ENCODE measurements around the gene ANO6. TPM values are rescaled to one million over a fixed set of nuclear protein-coding genes. Genes with fewer than 3 reads are reported as not detected.
"Not testable (repeated sequence)": the region's sequence is repeated elsewhere in the genome, so short reads cannot be mapped to it uniquely, and the experiment has no call there.

ANO6 gene
- total RNA-seq, 1 donor from 2014 or later = 80.9 TPM

DNA sequence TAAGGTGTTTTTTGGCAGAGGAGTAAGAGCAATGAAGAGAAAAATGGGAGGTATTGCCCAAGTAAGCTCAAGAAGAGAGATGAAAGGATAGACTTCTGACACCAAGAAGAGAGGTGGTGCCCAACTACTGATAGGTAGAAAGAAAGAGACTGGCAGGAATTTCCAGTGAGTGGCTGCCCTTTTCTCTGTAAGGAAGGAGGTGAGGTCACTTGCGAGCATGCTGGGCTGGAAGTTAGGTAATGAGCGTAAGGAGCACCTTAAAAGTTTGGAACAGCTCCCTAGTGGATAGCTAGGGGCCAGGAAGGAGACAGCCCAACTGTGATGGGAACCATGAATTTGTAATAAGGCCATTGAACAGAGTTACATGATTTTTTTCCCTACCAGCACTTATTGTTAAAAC lies 127.0 kb downstream of the ANO6 start:
- no peak for DNase-seq (ENCODE audit: low spot score)

DNA sequence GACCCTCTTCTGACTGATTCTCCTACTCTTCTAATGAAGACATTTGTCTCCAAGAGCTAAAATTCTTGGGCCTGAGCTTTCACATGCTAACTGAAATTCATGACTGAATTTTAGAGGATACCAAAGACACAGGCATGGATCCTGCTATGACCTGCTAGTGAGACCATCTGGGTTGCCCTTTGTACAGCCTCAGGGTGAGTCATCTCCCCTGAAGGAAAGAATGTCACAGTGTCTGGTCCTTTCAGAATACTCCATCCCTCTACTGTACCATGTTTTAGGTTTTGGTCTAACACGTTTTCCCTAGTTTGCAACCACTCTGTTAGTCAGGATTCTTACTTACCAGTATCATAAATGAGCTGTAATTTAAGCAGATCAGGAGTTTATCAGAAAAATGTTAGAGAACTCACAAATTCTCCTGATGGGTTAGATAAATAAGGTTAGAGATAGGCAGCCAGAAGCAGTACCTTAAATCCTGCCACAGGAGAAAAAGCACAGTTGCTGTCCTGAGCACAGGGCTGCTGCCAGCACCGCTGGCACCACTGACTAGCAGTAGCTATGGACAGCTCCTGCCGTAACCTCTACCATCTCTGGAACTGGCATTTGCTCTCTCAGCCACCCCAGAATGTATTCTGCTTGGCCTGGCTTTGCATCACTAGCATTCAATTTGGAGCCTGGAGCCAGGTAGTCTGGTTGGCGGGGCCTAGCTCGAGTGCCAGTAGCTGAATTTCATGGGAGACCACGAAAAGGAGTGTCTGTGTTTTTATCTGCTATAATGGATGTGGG lies 127.6 kb downstream of the ANO6 start:
- no peak for DNase-seq (ENCODE audit: low spot score)

DNA sequence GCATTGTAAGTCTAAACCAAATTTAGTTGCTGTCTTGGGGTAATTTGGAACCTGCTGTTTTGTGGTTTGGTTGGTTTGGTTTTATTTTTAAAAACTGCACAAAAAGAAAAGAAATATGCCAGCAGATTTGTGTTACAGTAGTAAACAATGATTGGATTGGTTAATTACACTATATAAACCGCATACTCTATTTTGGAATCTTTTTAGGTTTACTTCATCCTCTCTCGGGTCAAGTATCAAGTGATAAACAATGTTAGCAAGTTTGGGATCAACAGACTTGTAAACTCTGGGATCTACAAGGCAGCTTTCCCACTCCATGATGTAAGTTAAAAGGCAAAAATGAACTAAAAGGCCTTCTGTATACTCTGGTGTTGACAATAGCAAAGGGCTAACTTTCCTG lies 132.4 kb downstream of the ANO6 start:
- no peak for DNase-seq (ENCODE audit: low spot score)

DNA sequence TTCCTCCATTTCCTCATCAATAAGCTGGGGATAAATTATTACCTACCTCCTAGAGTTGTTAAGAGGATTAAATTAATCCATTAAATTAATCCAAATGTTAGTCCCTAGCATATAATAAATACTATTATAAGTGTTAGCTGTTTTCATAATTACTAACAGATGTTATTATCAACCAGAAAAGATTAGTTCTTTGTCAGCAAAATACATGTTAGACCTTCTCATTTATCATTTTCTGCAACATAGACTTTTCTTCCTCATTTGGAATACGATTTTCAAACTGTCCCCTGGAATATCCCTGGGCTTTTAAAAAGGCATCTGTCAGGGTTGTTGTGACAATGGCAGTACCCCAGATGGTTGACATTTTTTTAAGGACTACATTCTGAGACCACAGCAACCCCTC lies 133.1 kb downstream of the ANO6 start:
- DNase-seq (ENCODE audit: low spot score) = no peak

DNA sequence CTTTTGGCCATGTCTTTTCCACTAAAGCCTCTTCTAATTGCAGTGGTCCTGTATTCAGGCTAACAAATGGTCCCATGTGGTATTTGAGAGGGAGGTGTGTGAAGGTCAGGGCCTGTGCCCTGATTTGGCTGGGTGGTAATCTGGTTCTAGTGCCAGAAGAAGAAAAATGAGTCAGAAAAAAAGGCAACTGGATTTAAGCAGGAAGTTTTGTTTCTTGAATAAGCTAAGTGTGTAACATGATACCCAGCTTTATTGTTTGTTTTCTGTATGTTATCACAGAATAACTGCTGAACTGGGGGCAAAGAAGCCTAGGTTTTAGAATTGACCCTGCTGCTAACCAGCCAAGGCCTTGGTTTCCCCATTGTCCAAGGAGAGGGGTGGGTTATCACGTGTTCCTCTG lies 134.0 kb downstream of the ANO6 start:
- no peak for DNase-seq (ENCODE audit: low spot score)

DNA sequence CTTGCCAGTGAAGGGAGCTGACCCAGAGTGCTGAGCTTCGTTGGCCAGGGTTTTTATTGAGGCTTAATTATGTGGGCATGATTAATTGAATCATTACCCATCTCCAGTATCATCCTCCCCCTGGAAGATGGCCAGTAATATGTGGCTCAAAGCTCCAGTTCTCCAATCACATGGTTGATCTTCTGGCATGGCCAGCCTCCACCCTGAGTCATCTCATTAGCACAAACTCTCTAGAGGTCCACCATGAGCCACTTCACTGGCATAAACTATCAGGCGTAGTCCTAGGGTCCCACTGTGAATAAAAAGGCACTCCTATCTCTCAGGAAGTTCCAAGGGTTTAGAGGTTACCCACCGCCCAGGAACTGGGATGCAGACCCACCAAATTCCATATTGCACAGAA lies 135.0 kb downstream of the ANO6 start:
- no peak for DNase-seq (ENCODE audit: low spot score)

DNA sequence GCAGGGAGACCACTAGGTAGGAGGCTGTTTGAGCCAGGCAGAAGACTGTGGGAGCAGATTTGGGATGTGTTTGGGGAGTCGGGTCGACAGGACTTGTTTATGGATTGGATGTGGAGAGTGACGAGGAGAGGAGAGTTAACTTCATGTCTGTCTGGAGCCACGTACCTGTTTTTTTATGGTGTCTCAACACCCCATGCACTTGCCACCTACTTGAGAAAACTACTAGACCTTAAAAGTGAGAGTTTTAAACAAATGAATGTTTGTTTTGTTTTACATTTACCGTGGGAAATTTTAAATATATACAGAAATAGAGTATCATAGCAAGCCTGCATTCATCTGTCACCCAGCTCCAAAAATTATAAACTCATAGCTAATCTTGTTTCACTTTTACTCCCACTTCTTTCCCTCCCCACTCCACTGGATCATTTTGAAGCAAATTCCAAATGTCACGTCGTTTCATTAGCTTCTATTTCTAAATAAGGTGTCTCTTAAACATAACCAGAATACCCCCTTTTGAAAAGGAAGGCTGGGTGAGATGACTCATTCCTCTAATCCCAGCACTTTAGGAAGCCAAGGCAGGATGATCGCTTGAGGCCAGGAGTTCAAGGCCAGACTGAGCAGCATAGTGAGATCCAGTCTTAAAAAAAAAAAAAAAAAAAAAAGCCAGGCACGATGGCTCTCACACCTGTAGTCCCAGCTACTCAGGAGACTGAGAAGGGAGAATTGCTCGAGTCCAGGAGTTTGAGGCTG lies 136.2 kb downstream of the ANO6 start:
- DNase-seq (ENCODE audit: low spot score) = no peak

DNA sequence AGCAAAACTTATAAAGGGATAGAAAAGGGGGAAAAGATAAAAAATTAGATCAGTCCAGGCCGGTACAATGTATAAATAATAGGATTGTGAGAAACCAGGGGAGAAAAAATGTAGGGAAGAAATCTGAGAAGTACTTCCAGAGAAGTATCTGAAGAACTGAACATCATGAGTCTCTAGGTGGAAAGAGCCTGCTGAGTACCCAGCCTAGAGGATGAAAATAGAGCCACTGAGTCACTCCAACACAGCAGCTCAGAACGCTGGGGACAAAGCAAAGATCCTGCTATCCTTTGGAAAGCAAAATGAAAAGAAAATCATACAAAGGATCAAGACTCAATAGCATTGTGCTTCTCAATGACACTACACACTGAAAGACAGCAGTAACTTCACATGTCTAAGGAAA lies 138.0 kb downstream of the ANO6 start:
- no peak for DNase-seq (ENCODE audit: low spot score)

DNA sequence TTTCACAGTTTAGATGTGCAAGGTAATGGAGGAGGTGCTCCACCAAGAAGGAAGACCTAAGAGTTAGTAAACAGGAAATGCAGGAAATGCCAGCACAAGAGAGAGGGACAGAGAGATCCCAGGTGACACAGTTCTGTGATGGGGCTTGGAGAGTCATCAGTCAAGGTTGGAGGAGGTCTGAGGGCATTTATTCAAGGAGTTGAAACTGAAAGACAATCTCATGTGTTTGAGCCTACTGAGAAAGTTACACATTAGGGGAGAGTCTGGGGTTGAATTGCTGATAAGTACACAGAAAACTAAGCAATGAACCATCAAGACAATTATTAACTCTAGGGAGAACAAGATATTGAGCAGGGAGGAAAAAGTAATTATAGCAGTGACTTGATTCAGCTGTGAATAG lies 138.5 kb downstream of the ANO6 start:
- DNase-seq (ENCODE audit: low spot score) = no peak

DNA sequence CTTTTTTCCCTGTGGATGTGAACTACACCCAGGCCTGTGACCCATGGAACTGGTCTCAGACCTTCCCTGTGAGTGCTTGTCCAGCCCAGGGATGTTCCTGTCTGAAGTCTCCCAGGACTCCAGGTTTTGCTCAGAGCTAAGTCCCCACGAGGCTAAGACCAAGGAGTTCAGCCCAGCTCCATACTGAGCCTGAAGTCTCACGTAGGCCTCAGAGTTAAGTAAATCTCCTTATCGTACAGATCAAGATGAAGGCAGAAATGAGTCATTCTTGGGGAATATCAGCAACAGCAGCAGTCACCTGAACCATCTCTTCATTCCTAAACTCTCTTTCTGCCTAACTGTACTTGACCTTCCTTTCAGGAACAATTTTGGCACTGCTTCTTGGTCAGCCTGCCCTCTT lies 139.8 kb downstream of the ANO6 start:
- DNase-seq (ENCODE audit: low spot score) = no peak

DNA sequence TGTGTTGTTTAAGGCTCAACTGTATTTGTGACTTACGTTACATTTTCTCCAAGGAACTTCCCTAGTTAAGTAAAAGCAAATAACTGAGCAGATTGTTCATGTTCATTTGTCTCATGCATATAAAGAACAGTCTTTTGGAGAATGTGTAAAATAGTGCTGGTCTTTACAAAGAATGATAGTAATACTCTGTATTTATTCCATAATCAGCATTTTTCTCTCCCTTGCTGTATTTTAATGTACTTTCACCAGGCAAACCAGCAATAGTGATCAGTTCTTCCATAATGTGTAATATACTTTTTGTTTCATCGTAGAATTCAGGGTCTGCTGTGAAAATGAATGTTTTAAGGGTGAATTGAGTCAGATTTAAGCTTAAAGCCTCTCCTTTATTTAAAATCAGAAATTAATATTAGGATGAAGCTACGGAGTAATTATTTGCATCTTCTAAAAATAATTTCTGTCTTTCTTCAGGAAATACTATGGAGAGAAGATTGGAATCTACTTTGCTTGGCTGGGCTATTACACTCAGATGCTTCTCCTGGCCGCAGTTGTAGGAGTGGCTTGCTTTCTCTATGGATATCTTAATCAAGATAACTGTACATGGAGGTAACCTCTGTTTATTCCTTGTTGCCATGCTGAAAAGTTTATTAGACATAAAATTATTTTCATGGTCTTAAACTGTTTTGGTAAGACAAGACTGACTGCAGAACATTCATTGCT lies 141.1 kb downstream of the ANO6 start:
- DNase-seq (ENCODE audit: low spot score) = no peak

DNA sequence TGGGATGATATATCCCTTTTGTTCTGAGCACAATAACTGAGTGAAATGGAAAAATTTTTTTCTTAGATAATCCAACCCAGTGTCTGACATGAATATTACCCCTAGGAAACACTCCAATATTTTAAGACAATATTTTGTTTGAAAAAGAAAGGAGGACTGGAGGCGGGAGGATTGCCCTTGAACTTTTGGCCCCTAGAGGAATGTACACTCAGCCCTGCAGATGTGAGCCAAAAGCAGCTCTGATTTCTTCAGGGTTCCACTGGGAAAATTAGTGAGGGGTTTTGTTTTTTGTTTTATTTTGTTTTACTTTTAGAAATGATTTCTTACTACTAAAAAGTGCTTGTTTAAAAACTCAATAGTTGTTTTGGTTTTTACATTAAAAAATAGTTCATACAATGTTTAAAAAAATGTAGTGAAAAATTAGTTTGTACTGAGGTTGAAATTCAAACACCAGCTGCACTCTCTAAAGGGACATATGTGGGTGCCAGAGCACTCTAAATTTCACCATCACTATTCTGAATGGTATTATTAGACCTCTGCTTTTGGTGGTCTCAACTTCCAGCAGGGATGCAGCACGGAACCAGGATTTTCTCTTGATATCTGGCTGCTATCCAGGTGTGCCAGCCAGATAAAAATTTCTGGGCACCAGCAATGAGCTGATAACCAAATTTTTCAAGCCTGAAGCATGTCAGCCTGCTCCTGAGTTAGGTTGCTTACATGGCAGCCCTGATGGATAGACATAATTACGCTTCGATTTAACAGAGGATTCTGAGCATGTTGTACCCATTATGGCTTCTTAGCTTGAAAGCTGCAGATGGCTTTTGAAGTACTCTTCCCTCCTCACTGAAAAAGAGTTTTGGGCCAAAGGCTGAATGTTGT lies 141.9 kb downstream of the ANO6 start:
- DNase-seq (ENCODE audit: low spot score) = no peak

DNA sequence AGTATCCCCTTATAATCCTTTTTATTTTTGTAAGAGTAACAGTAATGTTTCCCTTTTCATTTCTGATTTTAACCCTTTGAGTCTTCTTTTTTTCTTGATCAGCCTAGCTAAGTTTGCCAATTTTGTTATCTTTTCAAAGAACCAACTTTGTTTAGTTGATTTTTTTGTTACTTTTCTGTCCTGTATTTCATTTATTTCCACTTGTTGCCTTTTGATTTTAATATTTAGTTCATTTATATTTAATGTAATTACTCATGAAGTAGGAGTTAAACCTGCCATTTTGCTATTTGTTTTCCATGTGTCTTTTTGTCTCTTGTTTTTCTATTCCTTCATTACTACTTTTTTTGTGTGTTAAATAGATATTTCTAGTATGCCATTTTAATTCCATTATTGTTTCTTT lies 146.4 kb downstream of the ANO6 start:
- DNase-seq (ENCODE audit: low spot score) = no peak

DNA sequence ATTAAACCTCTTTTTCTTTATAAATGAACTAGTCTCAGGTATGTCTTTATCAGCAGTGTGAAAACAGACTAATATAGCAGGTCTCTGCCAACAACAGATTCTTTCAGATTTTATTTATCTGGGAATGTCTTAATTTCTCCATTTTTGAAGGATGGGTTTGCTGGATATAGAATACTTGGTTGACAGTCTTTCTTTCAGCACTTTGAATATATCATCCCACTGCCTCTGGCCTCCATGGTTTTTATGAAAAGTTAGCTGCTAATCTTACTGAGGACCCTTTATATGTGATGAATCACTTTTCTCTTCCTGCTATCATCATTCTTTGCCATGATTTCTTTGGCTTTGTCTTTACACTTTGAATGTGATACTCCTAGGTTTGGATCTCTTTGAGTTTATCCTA lies 148.0 kb downstream of the ANO6 start:
- DNase-seq (ENCODE audit: low spot score) = no peak

DNA sequence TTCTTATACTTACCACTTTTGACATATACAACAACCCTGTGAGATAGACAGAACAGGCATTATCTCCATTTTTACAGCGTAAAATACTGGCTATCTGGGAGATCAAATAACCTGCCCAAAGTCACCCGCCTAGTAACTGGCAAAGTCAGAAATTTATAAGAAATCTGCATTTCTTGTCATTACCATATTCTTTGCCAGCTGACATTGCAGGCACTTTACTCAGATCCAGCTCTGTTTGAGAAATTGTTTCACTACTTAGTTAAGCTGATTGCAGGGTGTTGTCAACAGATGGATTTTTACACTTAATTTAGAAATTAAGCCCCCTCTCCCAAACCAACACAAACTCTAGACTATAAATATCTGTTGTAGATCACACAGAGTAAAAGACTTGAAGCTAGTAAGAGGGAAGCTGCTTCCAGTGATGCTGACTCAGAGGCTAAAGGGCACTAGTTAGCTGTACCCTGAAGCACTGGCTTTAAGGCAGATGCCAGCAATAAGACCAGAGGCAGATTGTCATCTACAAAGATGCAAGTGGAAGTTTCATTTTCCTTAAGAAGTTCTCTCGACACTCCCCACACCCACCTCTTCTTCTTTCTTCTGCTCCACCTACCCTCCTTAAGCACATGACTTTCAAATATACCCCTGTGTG lies 153.1 kb downstream of the ANO6 start:
- DNase-seq (ENCODE audit: low spot score) = no peak

DNA sequence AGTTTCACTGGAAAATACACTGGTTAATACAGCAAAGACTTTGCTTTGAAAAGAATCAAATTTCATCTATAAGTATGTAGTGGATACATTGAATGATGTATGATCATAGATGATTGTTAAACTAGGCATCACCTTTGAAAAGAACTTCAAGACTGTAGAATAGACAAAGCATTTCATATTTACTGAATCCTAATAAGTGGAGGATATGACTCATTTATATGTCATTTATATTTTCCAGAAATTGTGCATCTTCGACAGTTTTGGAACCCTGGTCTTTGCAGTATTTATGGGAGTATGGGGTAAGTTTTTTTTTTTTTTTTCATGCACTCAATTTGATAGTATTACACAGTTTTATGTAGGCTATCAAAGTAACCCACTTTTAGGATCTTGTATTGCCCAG lies 161.9 kb downstream of the ANO6 start:
- DNase-seq (ENCODE audit: low spot score) = no peak

DNA sequence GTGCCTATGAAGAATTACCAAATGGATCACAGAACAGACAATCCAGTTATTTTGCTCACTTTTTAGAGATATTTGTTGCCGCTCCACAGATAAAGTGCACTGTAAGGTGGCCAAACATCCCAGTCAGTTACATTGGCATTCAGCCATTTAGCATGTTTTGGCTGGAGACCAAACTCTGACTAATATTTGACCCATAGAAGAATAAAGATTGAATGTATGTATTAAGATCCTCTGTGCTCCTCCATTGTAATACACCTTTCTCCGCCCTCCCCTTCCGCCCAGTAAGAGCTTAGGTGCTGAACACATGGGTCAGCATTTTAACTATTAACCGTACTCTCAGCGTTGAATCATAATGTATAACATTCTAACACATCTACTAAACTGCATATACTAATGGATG lies 163.4 kb downstream of the ANO6 start:
- DNase-seq (ENCODE audit: low spot score) = no peak

DNA sequence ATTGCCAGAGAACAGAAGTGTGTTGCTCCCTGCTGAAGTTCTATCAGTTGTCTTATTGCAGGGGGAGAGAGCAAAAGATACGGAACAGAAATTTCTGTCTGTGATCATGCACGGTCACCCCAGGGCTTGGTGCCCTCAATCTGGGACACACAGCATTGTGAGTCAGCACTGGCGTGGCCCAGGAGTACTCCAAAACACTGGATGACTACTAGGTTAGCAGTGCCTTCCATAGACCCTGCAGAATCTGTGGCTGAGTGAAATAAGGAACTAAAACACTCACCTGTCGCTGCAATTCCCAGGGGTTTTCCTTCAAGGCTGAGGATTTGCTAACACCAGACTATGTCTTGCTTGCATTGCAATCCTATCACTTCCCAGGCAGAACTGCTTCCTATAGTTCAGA lies 165.5 kb downstream of the ANO6 start:
- DNase-seq (ENCODE audit: low spot score) = no peak

DNA sequence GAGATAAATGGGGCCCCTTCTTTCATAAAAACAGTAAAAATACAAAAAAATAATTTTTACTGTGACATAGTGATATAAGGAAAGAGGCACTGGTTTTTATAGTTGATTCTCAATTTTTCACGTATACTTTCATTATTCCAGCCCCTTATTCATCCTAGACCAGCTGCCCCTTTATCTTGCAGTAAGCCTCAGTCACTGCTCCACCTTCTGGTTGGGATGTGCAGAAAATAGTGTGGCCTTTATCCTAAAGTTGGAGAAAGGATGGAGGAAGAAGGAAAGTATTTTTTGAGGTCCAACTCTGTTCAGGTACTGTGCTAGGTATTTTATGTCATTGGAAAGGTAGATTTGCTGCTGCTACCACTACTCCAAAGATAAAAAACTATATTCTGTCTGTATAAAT lies 172.7 kb downstream of the ANO6 start:
- DNase-seq (ENCODE audit: low spot score) = no peak

DNA sequence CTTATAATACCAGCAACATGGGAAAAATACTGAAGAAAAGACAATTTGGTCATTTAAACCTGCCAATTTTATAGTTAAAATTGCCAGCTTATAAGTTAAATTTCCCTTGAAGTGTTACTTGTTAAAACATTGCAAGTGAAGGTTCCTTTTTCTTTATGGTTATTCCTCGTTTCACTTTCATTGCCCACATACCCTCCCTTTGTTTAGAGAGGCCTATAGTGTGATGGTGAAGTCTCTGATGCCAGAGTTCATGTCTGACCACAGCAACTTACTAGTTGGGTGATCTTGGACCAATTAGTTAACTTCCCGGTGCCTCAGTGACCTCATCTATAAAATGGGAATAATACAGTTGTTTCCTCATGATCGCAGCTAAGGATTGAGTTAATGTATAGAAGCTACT lies 173.5 kb downstream of the ANO6 start:
- DNase-seq (ENCODE audit: low spot score) = no peak

DNA sequence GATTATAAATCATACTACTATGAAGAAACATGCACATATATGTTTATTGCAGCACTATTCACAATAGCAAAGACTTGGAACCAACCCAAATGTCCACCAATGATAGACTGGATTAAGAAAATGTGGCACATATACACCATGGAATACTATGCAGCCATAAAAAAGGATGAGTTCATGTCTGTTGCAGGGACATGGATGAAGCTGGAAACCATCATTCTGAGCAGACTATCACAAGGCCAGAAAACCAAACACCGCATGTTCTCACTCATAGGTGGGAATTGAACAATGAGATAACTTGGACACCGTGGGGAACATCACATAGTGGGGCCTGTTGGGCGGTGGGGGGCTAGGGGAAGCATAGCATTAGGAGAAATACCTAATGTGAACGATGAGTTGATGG lies 181.6 kb downstream of the ANO6 start:
- not testable (repeated sequence) for DNase-seq (ENCODE audit: low spot score)
